Endothelial cell of umbilical vein (primary cell): ENCODE data around the gene RBMS1. TPM values are rescaled to one million over a fixed set of nuclear protein-coding genes. Genes with fewer than 3 reads are reported as not detected.

Experiments
- BruUV-seq: library from RNA; stranded (reverse); fragments of 400-500 nt; replicated peaks from 2 replicates; lab custom pipeline; 2021; lab: Mats Ljungman, UMichigan
- CTCF ChIA-PET: fragments of 300-600, 350-600 bp; sonication (Branson Sonifier 250); formaldehyde crosslinking; loops from one replicate; lab custom pipeline; 2021; ENCODE audit warnings: antibody characterized with exemption, inconsistent platforms; lab: Charles Lee
- POLR2A ChIA-PET: fragments of 300-600, 350-600 bp; sonication (Branson Sonifier 250); formaldehyde crosslinking; loops from one replicate; lab custom pipeline; 2021; ENCODE audit warnings: antibody characterized with exemption, inconsistent platforms; lab: Charles Lee
- DNase-seq: peaks from one replicate; pipeline ENCODE4 v3.0.0-alpha.2; 2011; ENCODE audit warnings: low read depth, low spot score
- FAIRE-seq: peaks from 2 replicates; lab custom pipeline; 2011; peaks lifted over from hg19 to GRCh38; lab: Jason Lieb, UNC
- H2AFZ ChIP-seq: 2 replicates; pipeline ENCODE4 v1.6.0; 2012; ENCODE audit warnings: low read depth, low read length, control low read depth, inconsistent platforms
- H3K27ac ChIP-seq: 2 replicates; pipeline ENCODE4 v1.5.1; 2011; ENCODE audit warnings: low read depth, mild to moderate bottlenecking, control low read depth, low read length, moderate library complexity; ENCODE audit not compliant: insufficient read depth
- H3K27me3 ChIP-seq, 2 experiments: 2 replicates each; pipeline versions ENCODE4 v1.6.0 to v1.6.1; 2011; ENCODE audit warnings: low read length in 2 of 2, mixed read lengths in 1 of 2; ENCODE audit not compliant: control insufficient read depth in 2 of 2, insufficient read depth in 2 of 2
- H3K36me3 ChIP-seq, 2 experiments: 2 replicates in 1 of 2; 3 replicates in 1 of 2; pipeline ENCODE4 v1.5.1; 2011; ENCODE audit warnings: low read length in 2 of 2, mild to moderate bottlenecking in 1 of 2, moderate library complexity in 1 of 2; ENCODE audit not compliant: control insufficient read depth in 2 of 2, insufficient read depth in 2 of 2; ENCODE audit errors: extremely low read depth in 1 of 2
- H3K4me1 ChIP-seq: 3 replicates; pipeline ENCODE4 v1.5.1; 2011; ENCODE audit warnings: mild to moderate bottlenecking, low read length; ENCODE audit not compliant: control insufficient read depth, insufficient read depth; ENCODE audit errors: extremely low read depth
- H3K4me2 ChIP-seq: 2 replicates; pipeline ENCODE4 v1.6.1; 2011; ENCODE audit warnings: low read length, control low read depth, mixed read lengths; ENCODE audit not compliant: insufficient read depth
- H3K4me3 ChIP-seq, 3 experiments: fragments of 200-600 bp in 1 of 3; sonication (generic), shearing (Covaris generic) in 1 of 3; replicated peaks in 1 of 3; 2 replicates each; pipeline ENCODE4 v1.5.1; 2011 to 2016; ENCODE audit warnings: control low read depth in 3 of 3, low read length in 3 of 3, mild to moderate bottlenecking in 2 of 3, inconsistent platforms in 1 of 3, low read depth in 1 of 3, moderate library complexity in 1 of 3; ENCODE audit not compliant: insufficient read depth in 1 of 3
- H3K79me2 ChIP-seq: 2 replicates; pipeline ENCODE4 v1.6.0; 2012; ENCODE audit warnings: low read length, inconsistent platforms; ENCODE audit not compliant: control insufficient read depth, insufficient read depth
- H3K9ac ChIP-seq: replicated peaks from 2 replicates; pipeline ENCODE3; 2011; ENCODE audit warnings: low read length, control low read depth; ENCODE audit not compliant: insufficient read depth; ENCODE audit errors: extremely low read depth
- H3K9me1 ChIP-seq: replicated peaks from 3 replicates; pipeline ENCODE4 v1.6.0; 2011; ENCODE audit warnings: mild to moderate bottlenecking, low read length; ENCODE audit not compliant: control insufficient read depth, insufficient read depth; ENCODE audit errors: extremely low read depth
- H3K9me3 ChIP-seq: replicated peaks from 2 replicates; pipeline ENCODE4 v1.5.1; 2012; ENCODE audit warnings: low read length, inconsistent platforms; ENCODE audit not compliant: control insufficient read depth, insufficient read depth
- H4K20me1 ChIP-seq: replicated peaks from 2 replicates; pipeline ENCODE3; 2011; ENCODE audit warnings: mild to moderate bottlenecking, low read length; ENCODE audit not compliant: control insufficient read depth, insufficient read depth; ENCODE audit errors: extremely low read depth
- EZH2 ChIP-seq: IDR thresholded peaks from 2 replicates; pipeline ENCODE4 v1.6.1; 2012; ENCODE audit warnings: borderline replicate concordance, low read depth, mild to moderate bottlenecking, moderate library complexity, low read length, inconsistent platforms; ENCODE audit not compliant: severe bottlenecking
- FOS ChIP-seq: IDR thresholded peaks from 2 replicates; pipeline ENCODE4 v1.6.1; 2011; ENCODE audit warnings: mild to moderate bottlenecking, low read length, moderate library complexity, borderline replicate concordance; ENCODE audit not compliant: insufficient read depth
- GATA2 ChIP-seq: IDR thresholded peaks from 2 replicates; pipeline ENCODE4 v1.7.0; 2011; ENCODE audit warnings: low read depth, mild to moderate bottlenecking, moderate library complexity, mixed read lengths, low read length; ENCODE audit not compliant: insufficient read length, insufficient read depth
- JUN ChIP-seq: IDR thresholded peaks from 2 replicates; pipeline ENCODE4 v1.6.1; 2011; ENCODE audit warnings: borderline replicate concordance, low read depth; ENCODE audit not compliant: insufficient read length, insufficient read depth
- MYC ChIP-seq: IDR thresholded peaks from one replicate; pipeline ENCODE4 v1.6.1; 2011; ENCODE audit warnings: mild to moderate bottlenecking, low read depth, low read length
- POLR2A ChIP-seq: IDR thresholded peaks from 2 replicates; pipeline ENCODE4 v1.6.1; 2012; ENCODE audit warnings: low read depth, mild to moderate bottlenecking, control low read depth, low read length
- POLR2AphosphoS5 ChIP-seq: IDR thresholded peaks from 2 replicates; pipeline ENCODE4 v1.6.1; 2012; ENCODE audit warnings: low read depth, mild to moderate bottlenecking, control low read depth, low read length, moderate library complexity; ENCODE audit not compliant: insufficient read depth
- dilution Hi-C: fragments of 300-500 bp; cut with MboI; formaldehyde crosslinking; loops from one replicate; pipeline ENCODE4 v1.15.0; 2019; ENCODE audit warnings: low sequenced_read_pairs; ENCODE audit not compliant: extremely low pct_ligation_motif_present
- intact Hi-C: fragments of 100-400 bp; cut with micrococcal nuclease; formaldehyde crosslinking; loops from one replicate; pipeline ENCODE4 v1.10.0; 2022
- polyA plus RNA-seq, 4 experiments: library from polyadenylated mRNA; depleted of rRNA in 3 of 4; stranded (reverse) in 3 of 4; unstranded in 1 of 4; fragments of >200 nt; gene quantifications; 2 replicates each; pipeline versions ENCODE4 v1.2.1 to v1.2.3, GENCODE V29; 2011 to 2012; ENCODE audit warnings: missing spikeins in 1 of 4
- total RNA-seq: library from RNA; stranded (reverse); gene quantifications from 2 replicates; pipeline ENCODE4 v1.2.3, GENCODE V29; 2021
- TF ChIP-seq, protein P1 (sequence below): IDR thresholded peaks from 2 replicates; pipeline ENCODE4 v1.6.1; 2011; ENCODE audit not compliant: insufficient read depth, insufficient read length
- TF ChIP-seq, protein P2 (sequence below), 2 donors: IDR thresholded peaks; 1 replicate in 1 of 2; 2 replicates in 1 of 2; pipeline ENCODE4 v1.5.1; 2011; ENCODE audit warnings: low read length in 2 of 2, mild to moderate bottlenecking in 2 of 2, moderate library complexity in 2 of 2, control low read depth in 1 of 2, inconsistent platforms in 1 of 2, low read depth in 1 of 2; ENCODE audit not compliant: insufficient read depth in 1 of 2; ENCODE audit errors: extremely low read depth in 1 of 2

Gene RBMS1
- total and polyA plus RNA-seq, 2 donors (not counting 3 experiments of a cell fraction or from before 2014, with no cell fraction given): 60.0 to 93.3 TPM

DNA sequence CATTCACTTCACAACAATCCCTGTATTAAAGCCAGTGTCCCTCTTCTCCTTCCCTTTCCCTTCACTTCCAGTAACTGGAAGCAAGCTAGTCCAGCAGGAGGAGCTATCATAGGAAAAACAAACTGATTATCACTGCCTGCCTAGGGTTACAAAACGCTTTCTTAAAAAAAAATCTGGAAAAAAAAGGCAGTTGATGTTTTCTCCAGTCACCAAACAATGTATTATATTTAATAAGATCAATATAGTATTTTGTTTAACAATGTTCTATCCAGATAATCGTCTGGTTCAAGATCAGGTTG, 214.8 kb downstream of the RBMS1 start:
- BruUV-seq: no TSS peak
- DNase-seq: peak; percentile 58
- Histone ChIP-seq H3K4me1 (peaks cover 44% of the 10 kb centered on the region), H3K9ac (no peak overlapping the region), H3K79me2 (no peaks in the 10 kb centered on the region), H3K4me3 (no peak overlapping the region), H3K9me3 (no peaks in the 10 kb centered on the region), H3K27ac (peak overlapping the region; percentile 80), H3K36me3 (peaks cover 7 to 31% of the 10 kb centered on the region in 2 experiments), H3K27me3 (no peaks in the 10 kb centered on the region), H2AFZ (no peak overlapping the region), H3K9me1 (no peaks in the 10 kb centered on the region), H3K4me2 (no peak overlapping the region), H4K20me1 (no peaks in the 10 kb centered on the region)
- no peak for FAIRE-seq
- POLR2A ChIA-PET: interaction anchor here (1.1 kb wide), 1 partner anchor 10 kb away, joined by 4 read pairs; no protein-coding TSS in a partner anchor
- intact Hi-C loops (loop anchor here (1.0 to 10.0 kb wide), 8 partner anchors 9 to 796 kb away; partner anchors contain the start of gene RBMS1), dilution Hi-C loops (no loop called here)
- CTCF ChIA-PET: interaction anchor here (0.6 to 5.6 kb wide), 20 partner anchors 9 to 785 kb away, joined by 3 to 40 read pairs (median 5); no protein-coding TSS in a partner anchor
- TF ChIP-seq POLR2AphosphoS5 (no peak), FOS (no peak), JUN (no peak), EZH2 (no peak), GATA2 (no peak), POLR2A (peak; percentile 0), MYC (no peak)
- TF ChIP-seq, protein P1, sequence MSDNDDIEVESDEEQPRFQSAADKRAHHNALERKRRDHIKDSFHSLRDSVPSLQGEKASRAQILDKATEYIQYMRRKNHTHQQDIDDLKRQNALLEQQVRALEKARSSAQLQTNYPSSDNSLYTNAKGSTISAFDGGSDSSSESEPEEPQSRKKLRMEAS: no peak
- TF ChIP-seq, protein P2, sequence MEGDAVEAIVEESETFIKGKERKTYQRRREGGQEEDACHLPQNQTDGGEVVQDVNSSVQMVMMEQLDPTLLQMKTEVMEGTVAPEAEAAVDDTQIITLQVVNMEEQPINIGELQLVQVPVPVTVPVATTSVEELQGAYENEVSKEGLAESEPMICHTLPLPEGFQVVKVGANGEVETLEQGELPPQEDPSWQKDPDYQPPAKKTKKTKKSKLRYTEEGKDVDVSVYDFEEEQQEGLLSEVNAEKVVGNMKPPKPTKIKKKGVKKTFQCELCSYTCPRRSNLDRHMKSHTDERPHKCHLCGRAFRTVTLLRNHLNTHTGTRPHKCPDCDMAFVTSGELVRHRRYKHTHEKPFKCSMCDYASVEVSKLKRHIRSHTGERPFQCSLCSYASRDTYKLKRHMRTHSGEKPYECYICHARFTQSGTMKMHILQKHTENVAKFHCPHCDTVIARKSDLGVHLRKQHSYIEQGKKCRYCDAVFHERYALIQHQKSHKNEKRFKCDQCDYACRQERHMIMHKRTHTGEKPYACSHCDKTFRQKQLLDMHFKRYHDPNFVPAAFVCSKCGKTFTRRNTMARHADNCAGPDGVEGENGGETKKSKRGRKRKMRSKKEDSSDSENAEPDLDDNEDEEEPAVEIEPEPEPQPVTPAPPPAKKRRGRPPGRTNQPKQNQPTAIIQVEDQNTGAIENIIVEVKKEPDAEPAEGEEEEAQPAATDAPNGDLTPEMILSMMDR (IDR thresholded peaks at IDR 0.05; ENCODE audit: extremely low read depth in 1 of 2, insufficient read depth in 1 of 2, low read depth in 1 of 2, low read length in 2 of 2): peak; percentile 29 to 50
